ENCODE results near the gene CPSF4L.

GRCh38 chr17:73284906-73285602, 23.4 kb upstream of the CPSF4L start:
- TF ChIP-seq EZH2phosphoT487 (IDR thresholded peaks at IDR 0.05), result no peak
- no peak for TF ChIP-seq EZH2 (IDR thresholded peaks at IDR 0.05)
- no peak for TF ChIP-seq CTCF (IDR thresholded peaks at IDR 0.05)

All from neural progenitor cell (in vitro differentiated cells).